Peyer's patch (tissue), 4 donors: Measurements from ENCODE around the gene TSPAN12. TPM values are rescaled to one million over a fixed set of nuclear protein-coding genes. Genes with fewer than 3 reads are reported as not detected.
"Not testable (repeated sequence)": the region's sequence is repeated elsewhere in the genome, so short reads cannot be mapped to it uniquely, and the experiment has no call there.

Source experiments
- DNase-seq, 3 donors: peaks; one replicate each; pipeline ENCODE4 v3.0.0-alpha.2; 2017 to 2019
- H3K27ac ChIP-seq, 4 donors: fragments of 200-600 bp; sonication (generic); one replicate each; pipeline ENCODE4 v1.5.1; 2016 to 2019
- H3K27me3 ChIP-seq, 2 donors: fragments of 200-600 bp; sonication (generic); one replicate each; pipeline ENCODE4 v1.5.1; 2019
- H3K36me3 ChIP-seq, 3 donors: fragments of 200-600 bp; sonication (generic); one replicate each; pipeline ENCODE4 v1.5.1; 2016 to 2019
- H3K4me1 ChIP-seq, 4 donors: fragments of 200-600 bp; sonication (generic); one replicate each; pipeline ENCODE4 v1.5.1; 2016 to 2019
- H3K4me3 ChIP-seq, 4 donors: fragments of 200-600 bp; sonication (generic); 1 replicate in 3 of 4; 2 replicates in 1 of 4; pipeline ENCODE4 v1.5.1; 2016 to 2019; ENCODE audit warnings: mild to moderate bottlenecking in 1 of 4
- H3K9me3 ChIP-seq, 4 donors: fragments of 200-600 bp; sonication (generic); one replicate each; pipeline ENCODE4 v1.5.1; 2016 to 2019; ENCODE audit warnings: mild to moderate bottlenecking in 1 of 4
- CTCF ChIP-seq, 6 experiments: fragments of 450-650 bp in 4 of 6; fragments of 200-600 bp in 2 of 6; sonication (generic) in 1 of 6; IDR thresholded peaks; one replicate each; pipeline ENCODE4 v1.5.1; 2017 to 2019; ENCODE audit warnings: antibody characterized with exemption in 6 of 6, mild to moderate bottlenecking in 3 of 6, moderate library complexity in 1 of 6
- POLR2A ChIP-seq, 2 donors: fragments of 450-650 bp; IDR thresholded peaks; one replicate each; pipeline ENCODE4 v1.5.1; 2017; ENCODE audit warnings: antibody characterized with exemption in 2 of 2, mild to moderate bottlenecking in 2 of 2, moderate library complexity in 2 of 2
- total RNA-seq, 4 donors: library from RNA; depleted of rRNA; stranded (reverse); fragments of >200 nt; gene quantifications; one replicate each; pipeline ENCODE4 v1.1.0, GENCODE V29; 2016

The TSPAN12 gene
- total RNA-seq = 100 to 1,000 TPM in 2 of 4 donors, 10 to 100 TPM in 2; 13.2 to 103 (median 84.6) TPM

GRCh38 chr7:120857588-120858573 is at the start of gene TSPAN12:
Gene TSPAN12, minus strand, starts transcription at chr7:120858144. Its CDS starts 1,381 bp downstream, at chr7:120856763.
- Histone ChIP-seq H3K4me1 (peaks cover 0 to 4% (median 2%) of the 10 kb centered on the region in 4 donors), H3K27me3 (no peaks in the 10 kb centered on the region), H3K27ac (peak within 1 kb of the TSS; percentile 58 to 95 (median 83)), H3K4me3 (peak within 1 kb of the TSS; percentile 47 to 83 (median 64)), H3K36me3 (no peaks in the 10 kb centered on the region), H3K9me3 (no peaks in the 10 kb centered on the region)
- peak; percentile 22 to 90 (median 83) for DNase-seq
- TF ChIP-seq POLR2A (IDR thresholded peaks at IDR 0.05) (peak; percentile 44 to 51), CTCF (IDR thresholded peaks at IDR 0.05) (peak in 5 of 6 experiments; percentile 19 to 74 (median 60))

DNA sequence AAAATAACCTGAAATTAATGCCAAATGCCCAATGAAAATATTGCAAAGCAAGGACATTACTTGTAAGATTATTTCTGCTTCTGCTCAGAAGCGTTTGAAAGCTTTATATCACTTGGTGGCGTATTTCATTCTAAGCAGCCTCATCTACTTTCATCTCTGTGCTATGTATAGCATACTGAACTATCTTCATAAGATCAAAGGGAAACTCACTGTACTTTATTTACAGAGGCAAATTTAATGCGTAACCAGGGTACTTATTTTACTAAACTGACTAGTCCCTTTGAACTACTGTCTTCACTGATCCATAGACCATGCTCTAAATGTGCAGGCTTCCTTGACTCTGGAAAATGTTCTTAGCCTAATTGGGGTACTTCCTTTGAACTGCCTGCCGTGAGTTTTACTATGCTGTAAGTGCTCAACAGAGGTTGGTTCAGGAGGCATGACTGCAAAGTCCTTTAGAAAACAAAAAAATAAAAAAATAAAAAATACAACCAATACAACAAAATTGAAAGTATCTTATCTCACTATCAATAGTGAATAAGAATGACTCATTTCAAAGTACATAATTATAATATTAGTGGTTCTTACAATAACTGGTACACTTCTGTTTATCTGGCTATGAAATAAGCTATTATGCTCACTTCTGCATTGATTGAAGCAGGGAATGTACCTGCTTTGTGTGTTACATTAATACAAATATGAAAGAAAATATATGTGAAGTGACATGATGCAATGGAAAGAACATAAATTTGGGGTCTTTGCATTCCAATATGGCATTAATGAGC is 41.0 kb upstream of the TSPAN12 start:
- DNase-seq = no peak
- Histone ChIP-seq H3K4me1 (no peaks in the 10 kb centered on the region), H3K27ac (no peak overlapping the region), H3K9me3 (peaks cover 0 to 6% (median 0%) of the 10 kb centered on the region in 4 donors), H3K27me3 (no peaks in the 10 kb centered on the region), H3K4me3 (no peak overlapping the region), H3K36me3 (no peaks in the 10 kb centered on the region)
- TF ChIP-seq POLR2A (IDR thresholded peaks at IDR 0.05) = no peak
- no peak for TF ChIP-seq CTCF (IDR thresholded peaks at IDR 0.05)

GRCh38 chr7:120895253-120895652 is 37.3 kb upstream of the TSPAN12 start:
- not testable (repeated sequence) for H3K27me3 ChIP-seq, H3K4me3 ChIP-seq, H3K36me3 ChIP-seq, H3K4me1 ChIP-seq, DNase-seq, H3K27ac ChIP-seq
- peaks cover 0 to 14% (median 0%) of the 10 kb centered on the region in 4 donors for H3K9me3 ChIP-seq

DNA sequence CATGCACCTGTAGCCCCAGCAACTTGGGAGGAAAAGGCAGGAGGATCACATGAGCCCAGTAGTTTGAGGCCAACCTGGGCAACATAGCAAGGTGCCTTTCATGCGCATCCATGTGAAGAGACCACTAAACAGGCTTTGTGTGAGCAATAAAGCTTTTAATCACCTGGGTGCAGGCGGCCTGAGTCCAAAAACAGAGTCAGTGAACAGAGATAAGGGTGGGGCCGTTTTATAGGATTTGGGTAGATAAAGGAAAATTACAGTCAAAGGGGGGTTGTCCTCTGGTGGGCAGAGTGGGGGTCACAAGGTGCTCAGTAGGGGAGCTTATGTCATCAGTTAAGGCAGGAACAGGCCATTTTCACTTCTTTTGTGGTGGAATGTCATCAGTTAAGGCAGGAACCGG is 27.7 kb upstream of the TSPAN12 start:
- not testable (repeated sequence) for H3K27ac ChIP-seq, H3K4me1 ChIP-seq, H3K27me3 ChIP-seq, H3K4me3 ChIP-seq, H3K36me3 ChIP-seq, H3K9me3 ChIP-seq, DNase-seq

DNA sequence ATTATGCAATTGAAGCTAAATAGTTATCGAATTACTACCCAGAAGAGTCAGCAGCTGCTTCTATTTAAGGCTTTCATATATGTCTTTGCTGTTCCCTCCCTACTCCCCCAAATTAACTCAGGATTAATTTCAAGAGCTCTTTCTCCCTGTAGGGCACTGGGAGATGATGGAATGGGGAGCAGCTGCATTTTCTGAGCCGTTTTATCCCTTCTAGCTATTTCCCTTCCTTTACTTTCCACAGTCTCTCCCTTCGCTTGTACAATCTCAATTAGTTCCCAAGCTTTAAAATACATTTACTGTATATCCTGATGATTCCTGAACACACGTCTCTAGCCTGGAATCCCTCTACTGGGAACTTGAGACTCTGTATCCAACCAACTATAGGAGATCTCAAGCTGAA is 19.8 kb upstream of the TSPAN12 start:
- Histone ChIP-seq H3K36me3 (no peaks in the 10 kb centered on the region), H3K4me1 (no peaks in the 10 kb centered on the region), H3K4me3 (no peak overlapping the region), H3K9me3 (no peaks in the 10 kb centered on the region), H3K27me3 (no peaks in the 10 kb centered on the region), H3K27ac (no peak overlapping the region)
- DNase-seq = no peak
- TF ChIP-seq POLR2A (IDR thresholded peaks at IDR 0.05) (no peak), CTCF (IDR thresholded peaks at IDR 0.05) (no peak)

- no peaks in the 10 kb centered on the region for H3K9me3 ChIP-seq
- H3K27me3 ChIP-seq = no peaks in the 10 kb centered on the region
- TF ChIP-seq CTCF (IDR thresholded peaks at IDR 0.05) (no peak), POLR2A (IDR thresholded peaks at IDR 0.05) (no peak)
- no peak for DNase-seq
- H3K4me1 ChIP-seq = no peaks in the 10 kb centered on the region
- H3K36me3 ChIP-seq = no peaks in the 10 kb centered on the region
- no peak overlapping the region for H3K27ac ChIP-seq
- no peak overlapping the region for H3K4me3 ChIP-seq
Measured at GRCh38 chr7:120876922-120877321, 19.0 kb upstream of the TSPAN12 start.
